Right ventricle myocardium inferior (tissue), 1 donor: ENCODE data around the gene ENPP3. TPM values are rescaled to one million over a fixed set of nuclear protein-coding genes. Genes with fewer than 3 reads are reported as not detected.

Experiments used
- ATAC-seq: fragments of 200-7000 bp; cut with Tn5 transposase; one replicate; pipeline ENCODE4 v1.9.1; 2020; ENCODE audit warnings: mild to moderate bottlenecking, moderate library complexity
- DNase-seq: peaks from one replicate; pipeline ENCODE4 v3.0.0; 2021; ENCODE audit errors: missing footprints
- intact Hi-C: fragments of 100-400 bp; cut with DNase I; formaldehyde crosslinking; loops from one replicate; pipeline ENCODE4 v1.11.0; 2022
- microRNA-seq: library from miRNA; unstranded; fragments of <30 nt; microRNA quantifications from one replicate; pipeline ENCODE4 v1.2.0, GENCODE V29; 2020
- total RNA-seq: library from RNA; stranded (reverse); fragmentation: NEBNext Ultra II Directional; extraction: Animal tissue kit (Norgen Biotek cat#: 25700); gene quantifications from one replicate; pipeline ENCODE4 v1.2.1, GENCODE V29; 2021
- donor health status: DM: no; HTN: yes; CAD: no; lungs with severe emphysema.

ENPP3 gene
- total RNA-seq, 1 donor from 2014 or later = 0.16 TPM

- no peak for DNase-seq
- intact Hi-C loops = no loop called here
- no peak for ATAC-seq
Measured at GRCh38 chr6:131778169-131778568, 141.1 kb downstream of the ENPP3 start.

- intact Hi-C loops = no loop called here
- ATAC-seq (no peak), DNase-seq (no peak)
Measured at GRCh38 chr6:131779304-131779703, 142.2 kb downstream of the ENPP3 start.

- ATAC-seq = no peak
- no peak for DNase-seq
- intact Hi-C loops = loop anchor here (5.0 kb wide), 1 partner anchor 132 kb away; no protein-coding TSS in a partner anchor
Measured at GRCh38 chr6:131780600-131780999, 143.5 kb downstream of the ENPP3 start.

GRCh38 chr6:131781687-131782086, 144.6 kb downstream of the ENPP3 start:
- no peak for ATAC-seq
- DNase-seq = no peak
- intact Hi-C loops = loop anchor here (5.0 kb wide), 1 partner anchor 131 kb away; no protein-coding TSS in a partner anchor

- ATAC-seq = no peak
- intact Hi-C loops = loop anchor here (5.0 kb wide), 1 partner anchor 130 kb away; no protein-coding TSS in a partner anchor
- no peak for DNase-seq
Measured at GRCh38 chr6:131782764-131783163, 145.7 kb downstream of the ENPP3 start.

- DNase-seq (no peak), ATAC-seq (peak; percentile 63)
Measured at GRCh38 chr6:131784561-131784960, 147.5 kb downstream of the ENPP3 start.

GRCh38 chr6:131787079-131787478, 150.0 kb downstream of the ENPP3 start:
- intact Hi-C loops = no loop called here
- DNase-seq (no peak), ATAC-seq (no peak)

More at GRCh38 chr6:131784561-131784960, 147.5 kb downstream of the ENPP3 start:
- intact Hi-C loops = loop anchor here (5.0 kb wide), 1 partner anchor 128 kb away; no protein-coding TSS in a partner anchor

GRCh38 chr6:131787766-131788712, 150.9 kb downstream of the ENPP3 start:
- peak; percentile 54 for ATAC-seq
- no peak for DNase-seq
- intact Hi-C loops = no loop called here

GRCh38 chr6:131789219-131789618, 152.1 kb downstream of the ENPP3 start:
- DNase-seq (no peak), ATAC-seq (no peak)
- intact Hi-C loops = no loop called here

GRCh38 chr6:131791476-131791875, 154.4 kb downstream of the ENPP3 start:
- intact Hi-C loops = no loop called here
- DNase-seq (no peak), ATAC-seq (no peak)

GRCh38 chr6:131792091-131792496, 155.0 kb downstream of the ENPP3 start:
- intact Hi-C loops = no loop called here
- ATAC-seq = no peak
- DNase-seq = no peak

GRCh38 chr6:131795366-131795765, 158.3 kb downstream of the ENPP3 start:
- DNase-seq (no peak), ATAC-seq (no peak)
- intact Hi-C loops = no loop called here

Small RNA genes within 50 kb of the gene (microRNA-seq; reads per million reads assigned to microRNA genes)
- gene MIR548H5 = not detected

Other genes starting within 250 kb of the ENPP3 start
- 0.35 TPM for gene ARG1, start 64.1 kb upstream of the ENPP3 start, total RNA-seq
- gene MED23, start 9.1 kb upstream of the ENPP3 start, total RNA-seq = 10.1 TPM
- not detected for gene OR2A4, start 64.1 kb downstream of the ENPP3 start, total RNA-seq
- not detected for gene CTAGE9, start 73.7 kb downstream of the ENPP3 start, total RNA-seq
- gene ENPP1, start 170.7 kb downstream of the ENPP3 start, total RNA-seq = 1.7 TPM